GM18861 (cell line): ENCODE data around the gene SRGAP2B.
A peak's percentile ranks its signal among the peaks of the same experiment; 100 is the strongest.
"Not testable (repeated sequence)": the region's sequence is repeated elsewhere in the genome, so short reads cannot be mapped to it uniquely, and the experiment has no call there.

Source experiments
- ATAC-seq: cut with Tn5 transposase; IDR thresholded peaks from one replicate; pipeline ENCODE4 v1.9.1; 2021; ENCODE audit not compliant: unreplicated experiment

The SRGAP2B gene

GRCh38 chr1:145093517-145094149 is 1.5 kb downstream of the SRGAP2B start:
- not testable (repeated sequence) for ATAC-seq

- not testable (repeated sequence) for ATAC-seq
Measured at GRCh38 chr1:145082483-145083255, 12.5 kb downstream of the SRGAP2B start.

- ATAC-seq = not testable (repeated sequence)
Measured at GRCh38 chr1:145080193-145080592, 14.9 kb downstream of the SRGAP2B start.

- ATAC-seq = not testable (repeated sequence)
Measured at GRCh38 chr1:145079737-145080136, 15.4 kb downstream of the SRGAP2B start.

- not testable (repeated sequence) for ATAC-seq
Measured at GRCh38 chr1:145078787-145079370, 16.2 kb downstream of the SRGAP2B start.

- not testable (repeated sequence) for ATAC-seq
Measured at GRCh38 chr1:145077872-145078786, 17.0 kb downstream of the SRGAP2B start.

- ATAC-seq = not testable (repeated sequence)
Measured at GRCh38 chr1:145076877-145077276, 18.3 kb downstream of the SRGAP2B start.

- ATAC-seq = not testable (repeated sequence)
Measured at GRCh38 chr1:145074021-145074559, 21.0 kb downstream of the SRGAP2B start.

- ATAC-seq = not testable (repeated sequence)
Measured at GRCh38 chr1:145071569-145071968, 23.6 kb downstream of the SRGAP2B start.

GRCh38 chr1:145066486-145066885 is 28.6 kb downstream of the SRGAP2B start:
- not testable (repeated sequence) for ATAC-seq

- not testable (repeated sequence) for ATAC-seq
Measured at GRCh38 chr1:145065194-145065826, 29.8 kb downstream of the SRGAP2B start.

- ATAC-seq = not testable (repeated sequence)
Measured at GRCh38 chr1:145063941-145064648, 31.0 kb downstream of the SRGAP2B start.

GRCh38 chr1:145063285-145063684 is 31.8 kb downstream of the SRGAP2B start:
- not testable (repeated sequence) for ATAC-seq

GRCh38 chr1:145058184-145058583 is 36.9 kb downstream of the SRGAP2B start:
- not testable (repeated sequence) for ATAC-seq

- ATAC-seq = peak; percentile 99
Measured at GRCh38 chr1:145055217-145055760, 39.8 kb downstream of the SRGAP2B start.

GRCh38 chr1:145053428-145053827 is 41.7 kb downstream of the SRGAP2B start:
- not testable (repeated sequence) for ATAC-seq

GRCh38 chr1:145052019-145052776 is 42.9 kb downstream of the SRGAP2B start:
- not testable (repeated sequence) for ATAC-seq

- ATAC-seq = not testable (repeated sequence)
Measured at GRCh38 chr1:145048181-145048856, 46.8 kb downstream of the SRGAP2B start.
